Measurements from ENCODE around the gene IRF7. TPM values are rescaled to one million over a fixed set of nuclear protein-coding genes. Genes with fewer than 3 reads are reported as not detected.

Gene IRF7
- total RNA-seq, 6 experiments from 2014 or later, result 27.3 to 72.8 (median 47.7) TPM

GRCh38 chr11:573146-573759, 42.5 kb downstream of the IRF7 start:
- Histone ChIP-seq H3K9me3 (no peaks in the 10 kb centered on the region), H3K27ac (no peak overlapping the region), H3K4me3 (no peak overlapping the region), H3K27me3 (no peaks in the 10 kb centered on the region), H3K36me3 (no peaks in the 10 kb centered on the region), H3K4me1 (peaks cover 2 to 42% (median 9%) of the 10 kb centered on the region in 4 donors)
- WGBS (ENCODE audit: insufficient coverage, low coverage, low lambda C conversion rate, missing lambda C conversion rate), result 63% methylated on average over 4 of the region's 16 CpGs
- TF ChIP-seq, protein P1, sequence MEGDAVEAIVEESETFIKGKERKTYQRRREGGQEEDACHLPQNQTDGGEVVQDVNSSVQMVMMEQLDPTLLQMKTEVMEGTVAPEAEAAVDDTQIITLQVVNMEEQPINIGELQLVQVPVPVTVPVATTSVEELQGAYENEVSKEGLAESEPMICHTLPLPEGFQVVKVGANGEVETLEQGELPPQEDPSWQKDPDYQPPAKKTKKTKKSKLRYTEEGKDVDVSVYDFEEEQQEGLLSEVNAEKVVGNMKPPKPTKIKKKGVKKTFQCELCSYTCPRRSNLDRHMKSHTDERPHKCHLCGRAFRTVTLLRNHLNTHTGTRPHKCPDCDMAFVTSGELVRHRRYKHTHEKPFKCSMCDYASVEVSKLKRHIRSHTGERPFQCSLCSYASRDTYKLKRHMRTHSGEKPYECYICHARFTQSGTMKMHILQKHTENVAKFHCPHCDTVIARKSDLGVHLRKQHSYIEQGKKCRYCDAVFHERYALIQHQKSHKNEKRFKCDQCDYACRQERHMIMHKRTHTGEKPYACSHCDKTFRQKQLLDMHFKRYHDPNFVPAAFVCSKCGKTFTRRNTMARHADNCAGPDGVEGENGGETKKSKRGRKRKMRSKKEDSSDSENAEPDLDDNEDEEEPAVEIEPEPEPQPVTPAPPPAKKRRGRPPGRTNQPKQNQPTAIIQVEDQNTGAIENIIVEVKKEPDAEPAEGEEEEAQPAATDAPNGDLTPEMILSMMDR (IDR thresholded peaks at IDR 0.05), result no peak
- DNase-seq (peak in 2 of 3 donors; percentile 59 to 79), ATAC-seq (no peak)
- intact Hi-C loops (cut with DNase I), result no loop called here

- peaks cover 0 to 44% (median 5%) of the 10 kb centered on the region in 4 donors for H3K4me1 ChIP-seq
- no peak overlapping the region for H3K4me3 ChIP-seq
- H3K27ac ChIP-seq, result no peak overlapping the region
- ATAC-seq, result no peak
- no peaks in the 10 kb centered on the region for H3K27me3 ChIP-seq
- DNase-seq, result no peak
- 77% methylated on average over 3 of the region's 8 CpGs for WGBS (ENCODE audit: insufficient coverage, low coverage, low lambda C conversion rate, missing lambda C conversion rate)
- intact Hi-C loops (cut with DNase I), result no loop called here
- TF ChIP-seq, protein P1 (IDR thresholded peaks at IDR 0.05), result no peak
- TF ChIP-seq POLR2A (IDR thresholded peaks at IDR 0.05), result no peak
- H3K36me3 ChIP-seq, result no peaks in the 10 kb centered on the region
- H3K9me3 ChIP-seq, result no peaks in the 10 kb centered on the region
Measured at GRCh38 chr11:571802-572185, 44.0 kb downstream of the IRF7 start.

DNA sequence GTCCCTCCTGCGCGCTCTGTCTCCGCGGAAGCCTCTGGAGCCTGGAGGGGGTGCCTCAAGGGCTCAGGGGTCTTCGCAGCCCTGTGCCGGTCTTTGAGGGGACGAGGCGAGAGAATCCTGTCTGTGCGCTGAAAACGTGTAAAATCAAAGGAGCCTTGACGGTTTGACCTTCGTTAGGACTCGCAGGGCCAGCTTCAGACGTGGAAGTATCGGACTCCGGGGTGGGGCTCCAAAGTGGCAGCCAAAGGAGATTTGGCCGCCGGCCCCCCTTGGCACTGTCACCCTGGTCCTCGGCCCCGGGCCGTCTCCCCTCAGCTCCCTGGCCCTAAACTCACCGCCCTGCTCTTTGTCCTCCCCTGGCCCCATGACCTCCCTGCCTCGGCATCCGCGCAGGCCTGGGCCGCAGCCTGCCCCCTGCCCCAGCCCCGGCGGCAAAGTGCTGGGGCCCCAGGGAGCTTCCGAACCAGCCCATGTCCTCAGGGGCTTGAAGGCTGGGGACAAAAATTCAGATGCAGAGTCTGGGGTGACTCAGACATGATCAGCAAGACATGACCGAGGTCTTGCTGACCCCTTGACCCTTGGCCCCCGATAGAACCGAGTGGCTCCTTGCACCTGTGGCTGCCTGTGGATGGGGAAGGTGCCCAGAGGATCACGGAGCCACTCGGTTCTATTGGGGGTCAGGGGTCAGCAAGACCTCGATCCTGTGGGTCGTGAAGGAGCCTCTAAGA, 46.4 kb downstream of the IRF7 start:
- ATAC-seq (peak; percentile 25 to 65 (median 57)), DNase-seq (peak; percentile 64 to 93 (median 87))
- Histone ChIP-seq H3K9me3 (no peaks in the 10 kb centered on the region), H3K27ac (peak overlapping the region; percentile 72 to 94 (median 79)), H3K36me3 (no peaks in the 10 kb centered on the region), H3K4me1 (peaks cover 0 to 34% (median 5%) of the 10 kb centered on the region in 4 donors), H3K27me3 (no peaks in the 10 kb centered on the region), H3K4me3 (peak overlapping the region; percentile 61 to 73 (median 71))
- 7% methylated on average over 17 of the region's 36 CpGs for WGBS (ENCODE audit: insufficient coverage, low coverage, low lambda C conversion rate, missing lambda C conversion rate)
- TF ChIP-seq, protein P1 (IDR thresholded peaks at IDR 0.05), result no peak
- TF ChIP-seq POLR2A (IDR thresholded peaks at IDR 0.05), result no peak
- intact Hi-C loops (cut with DNase I), result no loop called here

DNA sequence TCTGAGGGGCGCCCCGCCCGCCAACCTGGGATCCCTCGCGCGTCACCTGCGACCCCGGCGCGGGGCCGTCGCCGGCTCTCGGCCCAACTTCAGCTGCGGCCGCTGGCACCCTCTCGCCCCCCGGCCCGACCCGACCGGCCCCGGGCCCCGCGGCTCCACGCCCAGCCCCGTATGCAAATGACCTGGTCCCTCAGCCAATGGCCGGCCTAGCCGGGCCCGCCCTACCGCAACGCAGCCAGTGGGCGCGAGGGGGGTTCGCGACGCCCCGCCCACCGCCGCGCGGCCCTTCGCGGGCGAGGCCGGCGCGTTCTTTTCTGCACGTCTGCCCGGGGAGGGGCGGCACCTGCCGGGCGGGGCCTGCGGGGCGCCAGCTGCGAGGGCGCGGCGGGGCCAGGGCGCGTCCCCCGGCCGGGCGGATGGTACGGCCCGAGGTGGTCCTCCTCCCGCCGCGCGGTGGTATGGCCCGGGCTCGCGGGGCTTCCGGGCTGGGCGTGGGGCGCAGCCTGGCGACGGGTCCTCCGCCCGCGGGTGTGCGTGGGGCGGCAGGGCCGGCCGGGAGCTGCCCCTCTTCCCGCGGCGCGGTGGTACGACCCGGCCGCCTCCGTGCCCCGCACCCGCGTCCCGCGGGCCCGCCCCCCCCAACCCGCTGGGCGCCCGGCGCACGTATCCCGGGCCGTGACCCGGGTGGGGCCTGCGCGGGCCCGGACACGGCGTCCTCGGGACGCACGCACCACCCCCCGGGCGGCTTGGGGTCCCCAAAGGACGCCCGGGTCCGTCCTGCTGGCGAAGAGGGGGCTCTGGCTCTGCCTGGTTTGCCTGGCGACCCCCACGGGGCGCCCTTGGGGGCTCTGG, 47.2 kb downstream of the IRF7 start:
- Histone ChIP-seq H3K36me3 (no peaks in the 10 kb centered on the region), H3K27ac (peak overlapping the region; percentile 72 to 94 (median 79)), H3K9me3 (no peaks in the 10 kb centered on the region), H3K4me1 (peaks cover 0 to 32% (median 5%) of the 10 kb centered on the region in 4 donors), H3K4me3 (peak overlapping the region; percentile 61 to 73 (median 71)), H3K27me3 (no peaks in the 10 kb centered on the region)
- no CpG with 5 or more reads among the region's 123 CpGs for WGBS (ENCODE audit: insufficient coverage, low coverage, low lambda C conversion rate, missing lambda C conversion rate)
- intact Hi-C loops (cut with DNase I), result no loop called here
- TF ChIP-seq, protein P1 (IDR thresholded peaks at IDR 0.05), result peak in 1 of 4 donors; percentile 6
- TF ChIP-seq POLR2A (IDR thresholded peaks at IDR 0.05), result peak; percentile 75
- ATAC-seq, result peak; percentile 82 to 92 (median 86)
- DNase-seq, result peak; percentile 95 to 97 (median 97)
